HCEC 1CT (cell line): ENCODE results near the gene DICER1.

Source experiments
- DNase-seq: peaks from one replicate; pipeline ENCODE4 v3.0.0-alpha.2; 2017

The DICER1 gene

DNA sequence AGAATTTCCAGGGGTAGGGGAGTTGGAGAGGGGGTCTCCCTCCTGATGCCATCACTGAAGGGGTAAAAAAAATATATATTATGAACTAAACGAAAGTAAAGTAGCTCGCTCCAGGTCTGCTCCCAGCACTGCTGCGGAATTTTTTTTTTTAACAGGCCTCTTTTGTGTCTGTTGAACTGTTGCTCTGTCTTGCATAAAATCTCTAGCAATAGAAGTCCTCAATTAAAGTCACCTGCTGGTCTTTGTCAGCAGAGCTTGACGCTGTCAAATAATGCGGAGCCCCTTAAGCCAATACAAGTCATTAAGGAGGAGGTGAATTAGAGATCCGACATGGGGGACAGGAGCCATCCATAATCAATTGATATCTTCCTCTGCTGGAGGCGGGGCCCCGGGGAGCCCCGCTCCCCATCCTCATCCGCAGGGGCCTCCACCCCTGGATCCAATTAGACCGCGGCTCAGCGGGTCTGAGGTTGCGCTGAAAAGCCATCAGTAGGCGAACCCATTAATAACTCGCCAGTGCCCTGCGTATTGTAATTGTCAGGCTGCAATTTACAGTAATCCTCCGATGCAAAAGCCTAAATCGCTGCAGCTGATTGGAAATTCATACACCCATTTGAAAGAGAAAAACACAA is 85.6 kb downstream of the DICER1 start:
- DNase-seq: no peak

DNA sequence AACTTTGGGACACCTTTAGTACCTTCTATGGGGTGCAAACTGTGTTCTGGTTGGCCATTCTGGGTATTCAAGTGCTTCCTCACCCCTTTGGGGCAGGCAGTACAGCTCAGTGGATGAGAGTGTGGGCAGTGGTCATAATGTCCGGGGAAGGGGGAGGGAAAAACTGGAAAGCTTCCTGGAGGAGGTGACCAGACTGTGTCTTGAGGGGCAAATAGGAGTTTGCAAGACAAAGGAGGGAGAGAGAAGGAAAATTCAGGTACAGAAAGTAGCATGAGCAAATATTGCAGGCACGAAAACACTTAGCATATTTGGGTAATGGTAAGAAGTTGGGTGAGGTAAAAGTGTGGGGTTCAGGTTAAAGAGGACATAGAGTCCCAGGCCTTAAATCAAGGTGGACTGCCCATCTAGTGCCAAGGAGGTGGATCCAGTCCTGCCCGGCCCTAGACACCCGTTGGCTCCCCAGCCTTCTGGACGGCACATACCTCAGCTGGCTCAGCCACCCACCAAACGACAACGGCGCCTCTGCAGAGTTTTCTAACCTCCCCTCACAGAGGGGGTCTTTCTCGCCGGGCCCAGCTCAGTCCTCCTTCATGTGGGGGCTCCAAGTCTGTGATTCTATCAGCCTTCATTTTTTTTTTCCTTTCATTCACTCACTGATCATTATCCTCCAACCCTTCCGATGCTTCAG is 86.4 kb downstream of the DICER1 start:
- DNase-seq: no peak

DNA sequence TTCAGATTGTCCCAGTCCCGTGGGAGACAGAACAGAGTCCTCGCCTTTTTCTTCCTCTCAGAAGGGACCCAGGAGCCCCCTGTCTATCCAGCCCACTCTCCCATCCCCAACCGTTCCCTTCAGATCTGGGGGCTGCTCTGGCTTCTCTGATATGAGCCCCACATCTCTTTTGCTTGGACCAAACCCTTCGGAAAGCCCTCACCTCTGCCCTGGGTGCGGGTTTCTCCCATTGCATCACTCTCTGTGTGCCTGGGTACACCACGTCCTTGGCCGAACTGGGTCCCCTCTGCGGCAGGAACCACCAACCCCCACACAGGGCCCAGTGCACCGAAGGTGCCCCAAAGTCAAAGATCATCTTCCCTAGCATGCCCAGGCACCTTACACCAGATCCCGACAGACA is 87.8 kb downstream of the DICER1 start:
- no peak for DNase-seq

DNA sequence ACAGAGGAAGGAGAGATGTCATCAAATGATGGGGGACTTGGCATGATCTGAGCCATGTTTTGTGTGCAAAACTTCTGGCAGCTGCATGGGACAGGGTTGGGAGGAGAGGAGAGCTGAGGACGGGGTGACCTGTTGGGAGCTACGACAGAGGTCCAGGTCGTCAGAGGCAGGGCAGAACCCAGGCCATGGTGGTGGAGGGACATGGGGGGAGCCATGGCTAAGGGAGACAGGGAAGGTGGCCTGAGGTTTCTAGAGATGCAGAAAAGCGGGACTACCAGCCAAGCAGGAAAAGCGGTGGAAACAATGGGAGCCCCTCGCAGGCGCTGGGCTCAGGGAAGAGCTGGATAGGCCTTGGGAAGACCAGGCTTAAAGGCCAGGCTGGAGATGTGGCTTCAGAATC is 88.3 kb downstream of the DICER1 start:
- DNase-seq: no peak

DNA sequence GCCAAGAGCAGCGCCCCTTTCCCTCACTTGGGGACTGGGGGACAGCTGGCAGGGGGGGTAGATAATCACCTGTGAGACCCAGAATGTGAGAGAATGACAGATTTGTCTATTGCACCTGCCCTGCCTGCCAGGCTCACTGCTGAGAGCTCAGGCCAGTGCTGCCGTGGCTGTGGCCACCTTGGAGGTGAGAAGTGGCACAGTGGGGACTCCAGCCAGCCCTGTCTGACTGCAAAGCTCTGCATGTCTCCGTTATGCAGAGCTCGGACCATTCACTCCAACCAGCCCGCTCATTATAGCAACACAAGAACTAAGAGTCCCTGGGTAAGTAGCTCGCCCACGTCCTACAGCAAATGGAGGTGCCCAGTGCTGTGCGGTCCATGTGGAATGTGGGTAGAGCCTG is 88.8 kb downstream of the DICER1 start:
- DNase-seq: no peak

DNA sequence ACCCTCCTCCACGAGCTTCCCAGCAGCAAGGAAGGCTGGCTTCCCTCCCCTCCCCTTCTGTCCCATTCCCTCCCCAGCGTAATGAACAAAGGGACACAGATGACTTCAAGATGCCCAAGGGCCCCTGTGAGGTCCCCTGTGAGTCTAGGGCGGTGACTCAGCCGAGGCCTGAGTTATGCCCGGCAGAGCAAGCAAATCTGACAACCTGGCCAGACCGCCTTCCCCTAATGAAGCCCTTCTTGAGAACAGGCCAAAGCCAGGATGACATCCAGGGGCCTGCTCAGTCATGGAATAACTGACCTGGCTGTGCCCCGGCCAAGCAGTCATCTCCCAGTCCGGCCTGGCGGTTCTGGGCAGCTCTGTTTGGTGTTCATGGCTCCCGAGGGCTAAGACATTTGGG is 89.2 kb downstream of the DICER1 start:
- DNase-seq: no peak

DNA sequence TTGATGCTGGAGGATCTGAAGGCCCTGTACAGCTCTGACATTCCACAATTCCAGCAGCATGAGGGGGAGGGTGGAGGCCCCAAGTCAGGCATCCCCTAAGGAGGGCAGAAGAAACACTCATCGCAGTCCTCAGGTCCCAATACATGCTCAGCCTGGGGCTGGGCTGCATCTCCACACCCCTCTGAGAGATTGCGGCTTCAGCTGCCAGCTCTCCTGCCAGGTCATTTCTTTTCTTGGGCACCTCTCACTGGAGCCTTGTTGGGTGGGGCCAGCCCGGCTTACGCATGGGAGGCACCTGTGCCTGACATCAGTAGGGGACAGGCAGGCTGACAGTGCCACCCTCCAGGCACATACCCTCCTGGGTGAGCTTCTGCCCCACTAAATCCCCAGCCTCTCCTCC is 89.8 kb downstream of the DICER1 start:
- DNase-seq: no peak

DNA sequence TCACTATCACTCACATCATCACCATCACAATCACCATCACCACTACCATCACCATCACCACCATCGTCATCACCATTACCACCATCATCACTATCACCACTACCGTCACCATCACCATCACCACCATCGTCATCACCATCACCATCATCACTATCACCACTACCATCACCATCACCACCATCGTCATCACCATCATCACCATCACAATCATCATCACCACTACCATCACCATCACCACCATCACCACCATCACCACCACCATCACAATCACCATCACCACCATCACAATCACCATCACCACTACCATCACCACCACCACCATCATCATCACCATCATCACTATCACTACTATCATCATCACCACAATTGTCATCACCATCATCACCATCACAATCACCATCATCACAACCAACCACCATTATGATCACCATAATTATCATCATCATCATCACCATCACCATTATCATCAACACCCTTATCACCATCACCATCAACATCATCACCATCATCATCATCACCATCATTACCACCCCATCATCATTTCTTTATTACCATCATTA is 90.8 kb downstream of the DICER1 start:
- DNase-seq: no peak

DNA sequence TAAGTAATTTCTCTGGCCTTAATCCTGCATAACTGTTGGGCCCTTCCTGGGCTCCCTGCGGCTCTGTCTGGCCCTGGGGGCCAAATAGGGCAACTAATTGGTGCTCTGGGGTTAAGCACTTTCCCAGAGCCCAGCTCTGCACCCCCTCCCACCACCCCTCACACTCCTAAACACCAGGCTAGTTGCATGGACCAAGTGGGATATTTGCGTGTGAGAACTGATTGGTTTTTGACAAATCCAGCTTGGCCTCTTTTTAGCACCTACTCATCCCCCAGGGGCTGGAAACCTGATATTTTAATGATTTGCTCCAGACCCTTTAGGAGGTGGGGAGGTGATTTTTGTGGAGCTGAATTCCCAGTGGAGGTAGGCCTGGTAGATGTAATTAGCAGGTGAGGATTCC is 91.9 kb downstream of the DICER1 start:
- DNase-seq: no peak

DNA sequence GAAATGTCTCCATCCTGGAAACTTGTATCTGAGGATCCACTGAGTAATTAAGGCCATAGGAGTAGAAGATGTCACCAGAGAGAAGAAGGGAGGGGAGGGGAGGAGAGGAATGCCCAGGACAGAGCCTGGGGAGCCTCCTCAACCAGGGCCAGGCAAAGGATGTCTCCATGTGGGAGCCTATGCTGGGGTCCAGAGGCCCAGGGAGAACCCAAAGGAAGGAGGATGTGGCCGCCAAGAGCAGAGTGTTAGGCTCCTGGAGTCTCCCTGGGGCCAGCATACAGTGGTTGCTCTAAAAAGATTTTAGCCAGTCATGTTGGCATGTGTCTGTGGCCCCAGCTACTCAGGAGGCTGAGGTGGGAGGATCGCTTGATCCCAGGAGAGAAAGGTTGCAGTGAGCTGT is 92.6 kb downstream of the DICER1 start:
- no peak for DNase-seq

DNA sequence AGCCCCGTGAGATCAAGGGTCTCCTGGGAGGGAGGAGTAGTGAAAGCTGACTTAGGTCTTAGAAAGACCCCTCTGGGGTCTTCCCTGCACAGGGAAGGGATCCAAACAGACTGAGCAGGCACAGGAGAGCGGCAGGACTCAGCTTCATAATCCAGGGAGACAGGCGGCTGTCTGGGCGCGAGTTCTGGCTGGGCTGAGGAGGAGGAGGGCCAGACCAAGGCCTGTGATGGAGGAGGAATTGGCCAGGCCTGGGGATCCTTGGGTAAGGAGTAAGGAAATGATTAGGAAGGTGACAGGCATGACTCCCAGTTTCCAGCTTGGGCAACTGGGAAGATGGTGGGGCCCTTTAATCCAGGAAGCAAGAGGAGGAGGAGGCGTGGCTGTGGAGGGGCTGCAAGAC is 93.1 kb downstream of the DICER1 start:
- no peak for DNase-seq

DNA sequence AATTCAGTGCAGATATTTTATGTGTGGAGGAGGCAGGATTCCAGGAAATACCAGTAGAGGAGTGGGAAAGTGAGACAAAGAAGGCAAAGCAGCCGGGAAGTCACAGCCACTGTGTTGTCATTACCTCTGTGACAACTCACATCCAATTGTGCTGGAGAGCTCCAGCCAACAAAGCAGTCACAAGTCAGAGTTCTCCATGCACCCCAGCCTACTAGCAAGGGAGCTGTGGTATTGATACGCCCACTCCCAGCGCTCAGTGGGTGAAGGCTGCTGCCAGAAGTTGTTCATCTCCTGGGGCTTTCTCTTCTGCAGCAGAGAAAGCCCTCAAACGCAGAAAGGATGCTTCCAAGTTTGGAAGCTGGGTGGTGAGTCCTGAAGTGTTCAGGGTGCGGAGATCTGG is 93.9 kb downstream of the DICER1 start:
- DNase-seq: no peak

DNA sequence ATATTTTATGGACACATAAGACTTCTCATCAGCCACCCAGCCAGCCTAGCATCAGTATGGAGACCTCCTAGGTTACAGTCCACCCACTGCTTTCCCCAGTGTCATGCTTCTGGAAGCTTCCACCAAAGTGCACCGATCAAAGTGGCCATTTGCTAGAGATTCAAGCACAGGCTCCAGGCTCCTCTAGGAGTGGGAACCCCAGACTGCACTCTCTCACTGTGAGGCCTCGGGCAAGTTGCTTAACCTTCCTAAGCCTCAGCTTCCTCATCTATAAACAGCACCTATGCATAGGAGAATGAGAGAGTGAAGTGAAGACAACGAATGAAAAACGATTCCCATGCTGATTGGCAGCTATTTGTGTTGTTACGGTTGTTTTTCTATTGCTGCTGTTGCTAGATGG is 94.4 kb downstream of the DICER1 start:
- DNase-seq: no peak

DNA sequence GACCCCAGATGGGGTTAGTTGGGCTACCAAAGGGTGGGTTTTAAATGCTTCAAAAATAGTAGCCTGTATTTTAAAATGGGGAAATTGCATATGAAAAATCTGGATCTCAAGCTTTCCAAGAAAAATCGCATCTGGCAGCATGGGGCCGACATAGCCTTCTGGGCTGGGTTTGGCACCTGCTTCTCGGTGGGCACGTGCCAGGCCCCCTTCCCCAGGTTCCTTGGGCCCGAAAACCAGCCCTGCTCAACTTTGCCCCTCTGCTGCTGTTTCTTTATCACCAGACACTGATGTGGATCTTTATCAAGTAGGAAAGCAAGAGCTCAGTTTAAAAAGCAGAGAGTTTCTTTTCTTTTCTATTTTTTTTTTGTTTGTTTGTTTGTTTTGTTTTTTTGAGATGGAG is 95.1 kb downstream of the DICER1 start:
- no peak for DNase-seq

DNA sequence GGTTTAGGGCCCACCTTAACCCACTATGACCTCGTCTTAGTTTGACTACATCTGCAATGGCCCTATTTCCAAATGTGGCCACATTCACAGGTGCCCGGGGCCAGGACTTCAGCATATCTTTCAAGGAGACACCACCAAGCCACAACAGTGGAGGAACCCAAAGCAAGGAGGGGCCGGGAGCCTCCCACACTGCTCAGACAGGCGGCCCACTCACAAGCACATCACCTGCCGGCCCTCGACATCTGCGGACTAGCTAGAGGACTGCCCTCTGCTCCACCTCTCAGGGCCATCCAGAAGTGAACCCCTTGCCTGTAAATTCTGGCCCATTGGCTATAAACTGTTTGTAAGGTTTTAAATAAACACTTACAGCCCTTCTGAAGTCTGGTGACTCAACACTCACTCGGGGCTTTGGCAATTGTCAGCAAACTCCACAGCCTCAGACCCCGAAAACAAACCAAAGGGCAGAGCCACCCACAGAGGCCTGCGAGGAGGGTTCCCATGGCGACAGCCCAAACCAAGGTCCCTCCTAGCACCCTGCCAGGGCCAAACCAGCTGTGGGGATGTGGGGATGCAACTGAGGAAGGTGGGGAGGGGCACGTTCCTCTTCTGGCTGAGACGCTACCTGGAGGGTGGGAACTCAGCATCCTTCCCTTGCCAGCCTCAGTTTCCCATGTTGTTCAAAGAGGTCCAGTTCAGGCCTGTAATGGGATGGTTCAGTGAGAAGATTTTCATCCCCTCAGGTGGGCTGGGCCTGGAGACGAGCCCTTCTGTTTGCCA is 95.8 kb downstream of the DICER1 start:
- no peak for DNase-seq

DNA sequence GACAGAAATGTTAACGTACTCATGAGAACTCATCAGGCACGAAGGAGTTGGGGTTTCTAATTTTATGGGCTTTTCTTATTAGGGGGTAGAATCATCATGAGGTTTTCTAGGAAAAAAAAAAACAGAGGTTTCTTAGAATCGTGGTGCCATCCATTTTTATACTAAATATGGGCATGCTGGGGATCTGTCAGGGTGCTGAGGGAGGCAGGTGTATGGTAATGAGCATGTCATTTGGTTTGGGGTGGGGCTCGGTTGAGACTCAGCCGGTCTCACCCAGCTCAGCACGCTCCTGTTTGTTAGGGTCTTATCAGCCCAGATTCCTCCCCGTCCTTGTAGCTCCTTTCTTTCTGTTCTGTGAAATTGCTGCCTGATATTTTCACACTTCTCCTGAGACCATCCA is 98.2 kb downstream of the DICER1 start:
- DNase-seq: no peak

DNA sequence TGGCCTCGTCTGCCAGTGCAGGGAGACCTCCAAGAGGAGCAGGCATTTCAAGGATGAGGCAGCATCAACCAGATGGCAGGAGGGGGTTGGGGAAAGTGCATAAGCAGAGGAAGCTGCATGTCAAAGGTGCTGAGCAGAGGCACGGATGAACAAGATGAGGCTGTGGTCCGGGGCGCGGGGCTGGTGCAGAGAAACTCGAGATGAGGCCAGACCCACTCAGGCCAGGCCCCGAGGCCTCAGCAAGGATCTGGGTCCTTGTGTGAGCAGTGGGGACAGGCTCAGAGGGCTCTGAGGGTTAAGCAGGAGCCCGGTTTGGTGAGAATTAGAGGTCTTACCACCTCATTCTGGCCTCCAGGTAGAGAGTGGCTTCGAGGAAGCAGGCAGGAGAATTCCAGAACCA is 98.8 kb downstream of the DICER1 start:
- no peak for DNase-seq

DNA sequence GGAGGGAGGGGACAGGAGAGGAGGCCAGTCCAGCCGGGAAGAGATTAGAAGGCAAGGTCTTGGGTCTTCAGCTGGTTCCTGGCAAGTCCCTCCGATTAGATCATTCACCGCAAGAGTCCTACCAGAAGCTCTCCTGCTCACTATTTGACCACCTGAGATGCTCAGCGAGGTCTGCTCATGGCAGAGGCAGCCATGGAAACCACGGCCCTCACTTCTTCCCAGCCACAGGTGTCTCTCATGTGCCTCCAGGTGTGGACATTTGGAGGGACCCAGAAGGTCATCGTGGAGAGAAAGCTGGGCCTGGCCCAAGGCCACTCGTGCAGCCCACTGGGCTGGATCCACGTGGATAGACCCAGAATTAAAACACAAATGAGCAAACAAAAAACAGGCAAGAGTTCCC is 99.5 kb downstream of the DICER1 start:
- DNase-seq: no peak

DNA sequence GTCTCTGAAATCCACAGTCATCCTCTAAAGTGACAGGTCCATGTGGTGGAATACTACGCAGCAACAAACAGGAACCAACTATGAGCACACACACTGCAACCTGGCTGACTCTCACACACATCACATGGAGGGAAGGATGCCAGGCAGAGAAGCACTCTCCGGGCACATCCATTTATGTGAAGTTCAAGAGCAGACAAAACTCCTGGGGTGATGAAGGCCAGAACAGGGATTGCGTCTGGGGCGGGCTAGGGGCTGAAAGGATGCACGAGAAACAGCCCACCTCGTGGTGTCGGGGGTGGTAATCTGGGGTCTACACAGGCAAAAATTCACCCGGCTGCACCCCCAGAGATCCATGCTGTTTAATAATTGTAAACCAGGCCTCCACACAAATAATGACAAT is 100.2 kb downstream of the DICER1 start:
- DNase-seq: no peak

DNA sequence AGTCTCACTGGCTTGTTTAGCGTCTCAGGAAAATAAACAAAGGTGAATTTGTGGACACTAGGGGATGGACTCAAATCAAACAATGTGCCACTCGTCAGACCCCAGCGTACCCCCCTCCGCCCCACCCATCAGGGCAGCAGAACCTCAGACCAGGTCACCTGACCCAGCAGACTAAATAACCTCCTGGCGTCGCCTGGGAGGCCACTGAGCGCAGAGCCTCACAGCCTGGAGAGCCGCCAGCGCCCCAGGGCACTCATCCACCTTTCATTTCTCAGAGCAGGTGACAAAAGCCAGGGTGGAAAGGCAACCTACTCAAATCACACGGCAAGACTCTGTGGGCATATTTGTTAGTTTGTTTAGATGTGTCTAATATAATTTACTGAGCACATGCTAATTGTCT is 100.9 kb downstream of the DICER1 start:
- no peak for DNase-seq

DNA sequence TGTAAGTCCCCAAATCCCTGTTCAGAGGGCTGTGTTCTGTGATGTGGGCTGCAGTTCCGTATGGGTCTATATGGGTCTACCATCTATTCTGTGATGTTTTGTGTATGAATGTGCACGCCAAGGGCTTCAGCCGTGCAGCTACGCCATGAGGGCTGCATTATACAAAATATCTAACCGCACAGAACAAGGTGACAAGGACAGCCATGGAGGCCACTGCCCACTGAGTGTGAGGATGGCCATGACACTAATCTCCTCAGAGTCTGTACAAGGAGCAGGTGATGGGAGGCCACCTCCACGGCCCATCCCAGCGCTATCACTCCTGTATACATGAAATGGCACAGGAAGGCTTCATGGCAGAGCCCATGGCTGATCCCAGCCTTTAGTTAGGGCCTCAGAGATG is 102.0 kb downstream of the DICER1 start:
- no peak for DNase-seq

DNA sequence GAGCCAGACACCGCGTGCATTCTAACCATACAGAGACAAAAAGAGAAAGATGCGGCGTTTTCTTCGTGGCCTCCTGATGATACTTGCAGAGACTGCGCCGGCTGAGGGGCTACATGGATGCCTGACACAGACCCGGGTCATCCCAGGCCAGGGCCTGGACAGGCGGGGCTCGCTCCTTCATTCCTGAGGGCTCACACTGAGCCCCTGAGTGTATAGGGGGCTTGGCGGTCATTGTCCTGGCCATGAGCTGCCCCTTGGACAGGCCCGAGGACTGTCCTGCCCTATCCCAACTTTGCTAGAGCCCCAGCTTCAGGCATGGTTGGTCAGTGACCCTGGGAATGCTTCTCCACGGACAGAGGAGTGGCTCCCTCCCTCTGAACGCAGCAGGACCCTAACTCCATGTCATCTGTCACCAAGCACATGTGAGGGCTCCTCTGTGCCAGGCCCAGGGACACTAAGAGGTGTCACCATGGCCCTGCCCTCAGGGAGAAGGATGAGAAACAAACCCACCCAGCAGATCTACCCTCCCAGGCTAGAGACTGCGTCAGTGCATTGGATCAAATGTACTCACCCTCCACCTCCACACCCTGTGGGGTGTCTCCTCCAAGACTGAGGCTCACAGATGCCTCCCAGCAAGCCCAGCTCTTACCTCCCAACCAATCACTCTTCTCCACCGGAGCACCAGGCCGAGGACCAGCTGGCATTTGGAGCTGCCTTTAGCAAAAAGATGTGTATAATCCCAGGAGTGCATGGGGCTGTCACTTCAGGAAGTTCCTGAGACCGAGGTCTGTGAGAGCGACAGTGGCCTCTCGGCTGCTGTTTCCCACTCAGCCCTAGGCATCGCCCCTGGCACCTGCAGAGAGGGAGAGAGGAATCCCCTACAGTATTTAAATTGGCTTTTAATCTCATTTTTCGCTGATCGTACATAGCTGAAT is 102.7 kb downstream of the DICER1 start:
- no peak for DNase-seq

DNA sequence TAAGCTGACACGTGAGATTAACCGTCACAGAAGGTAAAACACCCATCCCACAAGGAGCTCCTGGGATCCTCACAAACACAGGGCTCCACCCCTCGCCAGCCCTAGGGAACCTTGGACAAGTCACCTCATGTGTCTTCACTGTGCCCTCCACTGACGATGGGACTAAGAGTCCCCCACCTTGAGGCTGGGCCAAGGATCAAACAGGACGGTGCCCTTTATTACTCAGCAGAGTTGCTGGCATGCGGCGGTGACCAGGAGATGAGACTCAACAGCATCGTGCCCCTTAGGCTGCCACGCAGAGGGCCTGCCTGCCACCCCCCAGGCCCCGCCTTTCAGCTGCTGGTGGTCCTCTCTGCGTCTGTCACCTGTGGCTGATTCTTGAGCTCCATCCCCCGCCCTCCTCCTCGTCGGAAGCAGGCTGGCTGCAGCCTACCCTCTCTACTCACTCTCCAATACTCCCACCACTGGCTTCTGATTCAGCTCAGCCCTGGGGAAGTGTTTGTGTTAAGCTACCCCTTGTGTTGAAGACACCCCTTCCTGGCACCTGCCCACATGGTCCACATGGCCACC is 105.2 kb downstream of the DICER1 start:
- no peak for DNase-seq
